ENCODE results near the gene GH2. TPM values are rescaled to one million over a fixed set of nuclear protein-coding genes. Genes with fewer than 3 reads are reported as not detected.

Gene GH2
- total RNA-seq, 1 experiment from 2014 or later: not detected

- intact Hi-C loops (cut with micrococcal nuclease): no loop called here
- no peak for ATAC-seq
- no peak overlapping the region for H3K9ac ChIP-seq (ENCODE audit: low read length)
- H3K36me3 ChIP-seq (ENCODE audit: low read depth, low read length): peaks cover 41% of the 10 kb centered on the region
- TF ChIP-seq EZH2phosphoT487 (IDR thresholded peaks at IDR 0.05; ENCODE audit: borderline replicate concordance, low read length) (no peak), CTCF (conservative IDR thresholded peaks at IDR 0.05; ENCODE audit: low read depth, low read length) (no peak), EZH2 (IDR thresholded peaks at IDR 0.05; ENCODE audit: low read length, unreplicated experiment) (no peak)
- H3F3A ChIP-seq (ENCODE audit: low read length, unreplicated experiment): no peaks in the 10 kb centered on the region
- 0 out of 2 replicates have a peak, but pooled peaks cover 6% of the 10 kb centered on the region for H4K20me1 ChIP-seq (ENCODE audit: low read length)
- H3K4me2 ChIP-seq (ENCODE audit: low read length): no peak overlapping the region
- no peak overlapping the region for H2AFZ ChIP-seq (ENCODE audit: low read length)
- H3K9me2 ChIP-seq (replicated peaks; ENCODE audit: low read length): no peaks in the 10 kb centered on the region
- no peak overlapping the region for H3K4me3 ChIP-seq (ENCODE audit: low read length)
- POLR2A ChIA-PET (ENCODE audit: unreplicated experiment): no interaction called here
- H3K79me2 ChIP-seq (ENCODE audit: low read length): peaks cover 53% of the 10 kb centered on the region
- H3K9me3 ChIP-seq (ENCODE audit: low read length): no peaks in the 10 kb centered on the region
- H3K27ac ChIP-seq (ENCODE audit: low read length): no peak overlapping the region
- no TSS peak for BruUV-seq (replicated peaks)
- peaks cover 33% of the 10 kb centered on the region for H3K4me1 ChIP-seq (ENCODE audit: insufficient read depth, low read length)
- H3K27me3 ChIP-seq (ENCODE audit: low read length): no peaks in the 10 kb centered on the region
- CTCF ChIA-PET: interaction anchor here (0.5 kb wide), 1 partner anchor 225 kb away, joined by 4 read pairs; no protein-coding TSS in a partner anchor
- no peak for DNase-seq
These were observed 44.9 kb downstream of the GH2 start for GRCh38 chr17:63836811-63837210.

GRCh38 chr17:63835167-63835720 lies 46.5 kb downstream of the GH2 start:
- no peak overlapping the region for H3K27ac ChIP-seq (ENCODE audit: low read length)
- no peaks in the 10 kb centered on the region for H3F3A ChIP-seq (ENCODE audit: low read length, unreplicated experiment)
- H3K27me3 ChIP-seq (ENCODE audit: low read length): no peaks in the 10 kb centered on the region
- no peak overlapping the region for H2AFZ ChIP-seq (ENCODE audit: low read length)
- CTCF ChIA-PET: no interaction called here
- H3K9me2 ChIP-seq (replicated peaks; ENCODE audit: low read length): no peaks in the 10 kb centered on the region
- H3K79me2 ChIP-seq (ENCODE audit: low read length): peaks cover 40% of the 10 kb centered on the region
- DNase-seq: no peak
- TF ChIP-seq CTCF (conservative IDR thresholded peaks at IDR 0.05; ENCODE audit: low read depth, low read length): no peak; the same call in 1 of the 2 replicates
- TF ChIP-seq EZH2phosphoT487 (IDR thresholded peaks at IDR 0.05; ENCODE audit: borderline replicate concordance, low read length): no peak
- TF ChIP-seq EZH2 (IDR thresholded peaks at IDR 0.05; ENCODE audit: low read length, unreplicated experiment): no peak
- BruUV-seq (replicated peaks): no TSS peak
- H3K4me1 ChIP-seq (ENCODE audit: insufficient read depth, low read length): peaks cover 21% of the 10 kb centered on the region
- no peak overlapping the region for H3K4me3 ChIP-seq (ENCODE audit: low read length)
- 0 out of 2 replicates have a peak, but pooled peaks cover 3% of the 10 kb centered on the region for H4K20me1 ChIP-seq (ENCODE audit: low read length)
- no peak overlapping the region for H3K4me2 ChIP-seq (ENCODE audit: low read length)
- no peak overlapping the region for H3K9ac ChIP-seq (ENCODE audit: low read length)
- ATAC-seq: no peak
- POLR2A ChIA-PET (ENCODE audit: unreplicated experiment): interaction anchor here (0.7 kb wide), 1 partner anchor 9 kb away, joined by 8 read pairs; no protein-coding TSS in a partner anchor
- intact Hi-C loops (cut with micrococcal nuclease): no loop called here
- peaks cover 57% of the 10 kb centered on the region for H3K36me3 ChIP-seq (ENCODE audit: low read depth, low read length)
- no peaks in the 10 kb centered on the region for H3K9me3 ChIP-seq (ENCODE audit: low read length)

- Histone ChIP-seq H2AFZ (ENCODE audit: low read length) (no peak overlapping the region), H3K79me2 (ENCODE audit: low read length) (peaks cover 40% of the 10 kb centered on the region), H3K27me3 (ENCODE audit: low read length) (no peaks in the 10 kb centered on the region), H3K4me2 (ENCODE audit: low read length) (no peak overlapping the region), H3K9me3 (ENCODE audit: low read length) (no peaks in the 10 kb centered on the region), H3K36me3 (ENCODE audit: low read depth, low read length) (peaks cover 63% of the 10 kb centered on the region), H3F3A (ENCODE audit: low read length, unreplicated experiment) (no peaks in the 10 kb centered on the region), H4K20me1 (ENCODE audit: low read length) (peaks cover 4% of the 10 kb centered on the region; the same call in 1 of the 2 replicates), H3K9ac (ENCODE audit: low read length) (no peak overlapping the region), H3K4me1 (ENCODE audit: insufficient read depth, low read length) (peaks cover 18% of the 10 kb centered on the region), H3K27ac (ENCODE audit: low read length) (no peak overlapping the region), H3K4me3 (ENCODE audit: low read length) (no peak overlapping the region), H3K9me2 (replicated peaks; ENCODE audit: low read length) (no peaks in the 10 kb centered on the region)
- intact Hi-C loops (cut with micrococcal nuclease): no loop called here
- BruUV-seq (replicated peaks): no TSS peak
- DNase-seq (peak; percentile 92), ATAC-seq (peak; percentile 89)
- TF ChIP-seq EZH2phosphoT487 (IDR thresholded peaks at IDR 0.05; ENCODE audit: borderline replicate concordance, low read length): no peak
- peak; percentile 95 for TF ChIP-seq CTCF (conservative IDR thresholded peaks at IDR 0.05; ENCODE audit: low read depth, low read length)
- ChIA-PET POLR2A (ENCODE audit: unreplicated experiment) (no interaction called here), CTCF (interaction anchor here (0.5 to 0.7 kb wide), 5 partner anchors 20 to 249 kb away, joined by 3 to 5 read pairs (median 4); partner anchors contain the start of gene CCDC47)
These were observed 47.1 kb downstream of the GH2 start for GRCh38 chr17:63834431-63835166.
